GM12873 (cell line): ENCODE data around the gene HSPA1L.

Experiments used
- TF ChIP-seq, protein P1 (sequence below): IDR thresholded peaks from 2 replicates; pipeline ENCODE4 v1.5.1; 2012; ENCODE audit warnings: low read depth, mild to moderate bottlenecking, moderate library complexity, low read length, control low read depth; ENCODE audit not compliant: insufficient read depth; ENCODE audit errors: missing control alignments

HSPA1L gene

DNA sequence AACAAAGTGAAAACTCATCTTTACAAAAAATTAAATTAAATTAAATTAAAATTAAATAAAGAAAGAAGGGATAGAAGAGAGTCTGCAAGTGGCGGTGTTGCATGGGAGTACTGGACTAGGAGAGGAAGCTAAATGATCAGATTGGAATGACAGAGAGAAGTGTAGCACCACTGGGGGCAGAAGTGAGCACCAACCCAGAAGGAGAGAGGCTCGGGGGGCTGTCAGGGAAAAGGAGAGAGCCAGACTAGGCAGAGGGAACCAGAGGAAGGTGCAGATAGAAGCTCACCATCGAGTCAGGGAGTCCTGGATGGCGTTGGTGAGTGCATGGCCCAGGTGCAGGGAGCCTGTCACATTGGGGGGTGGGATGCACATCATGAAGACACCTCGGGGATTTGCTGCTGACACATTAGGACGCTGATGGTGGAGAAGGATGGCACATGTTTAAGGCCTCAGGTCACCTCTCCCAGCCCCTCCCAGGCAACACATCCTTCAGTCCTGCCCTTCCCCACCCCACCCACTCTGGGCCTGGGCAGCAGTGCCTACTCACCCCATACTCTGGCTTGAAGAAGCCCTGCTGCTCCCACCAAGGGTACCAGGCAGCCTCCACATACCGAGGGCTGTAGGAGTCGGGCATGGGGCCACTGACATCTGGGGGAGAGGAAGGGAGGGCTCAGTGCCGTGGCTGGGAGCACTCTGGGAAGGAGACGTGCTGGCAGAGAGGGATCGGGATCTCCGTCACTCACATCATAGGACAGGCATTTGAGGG is 23.6 kb downstream of the HSPA1L start:
- TF ChIP-seq, protein P1, sequence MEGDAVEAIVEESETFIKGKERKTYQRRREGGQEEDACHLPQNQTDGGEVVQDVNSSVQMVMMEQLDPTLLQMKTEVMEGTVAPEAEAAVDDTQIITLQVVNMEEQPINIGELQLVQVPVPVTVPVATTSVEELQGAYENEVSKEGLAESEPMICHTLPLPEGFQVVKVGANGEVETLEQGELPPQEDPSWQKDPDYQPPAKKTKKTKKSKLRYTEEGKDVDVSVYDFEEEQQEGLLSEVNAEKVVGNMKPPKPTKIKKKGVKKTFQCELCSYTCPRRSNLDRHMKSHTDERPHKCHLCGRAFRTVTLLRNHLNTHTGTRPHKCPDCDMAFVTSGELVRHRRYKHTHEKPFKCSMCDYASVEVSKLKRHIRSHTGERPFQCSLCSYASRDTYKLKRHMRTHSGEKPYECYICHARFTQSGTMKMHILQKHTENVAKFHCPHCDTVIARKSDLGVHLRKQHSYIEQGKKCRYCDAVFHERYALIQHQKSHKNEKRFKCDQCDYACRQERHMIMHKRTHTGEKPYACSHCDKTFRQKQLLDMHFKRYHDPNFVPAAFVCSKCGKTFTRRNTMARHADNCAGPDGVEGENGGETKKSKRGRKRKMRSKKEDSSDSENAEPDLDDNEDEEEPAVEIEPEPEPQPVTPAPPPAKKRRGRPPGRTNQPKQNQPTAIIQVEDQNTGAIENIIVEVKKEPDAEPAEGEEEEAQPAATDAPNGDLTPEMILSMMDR, result peak; percentile 81

DNA sequence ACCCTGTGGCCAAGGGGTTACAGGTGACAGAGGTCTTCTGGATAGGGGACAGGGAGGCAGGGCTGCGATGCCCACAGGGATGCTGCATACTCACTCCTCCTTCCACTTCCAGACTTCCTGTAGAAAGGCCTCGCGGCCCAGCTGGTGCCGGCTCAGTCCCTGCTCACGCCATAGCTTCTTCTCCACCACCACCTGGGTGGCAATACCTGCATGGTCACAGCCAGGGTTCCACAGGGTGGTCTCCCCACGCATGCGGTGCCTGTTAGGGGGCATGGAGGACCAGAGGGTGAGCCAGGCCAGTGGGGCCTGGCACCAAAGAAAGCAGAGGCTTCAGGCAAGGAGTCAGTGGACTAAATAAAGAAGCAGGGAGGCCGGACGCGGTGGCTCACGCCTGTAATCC is 29.6 kb downstream of the HSPA1L start:
- TF ChIP-seq, protein P1, result no peak

DNA sequence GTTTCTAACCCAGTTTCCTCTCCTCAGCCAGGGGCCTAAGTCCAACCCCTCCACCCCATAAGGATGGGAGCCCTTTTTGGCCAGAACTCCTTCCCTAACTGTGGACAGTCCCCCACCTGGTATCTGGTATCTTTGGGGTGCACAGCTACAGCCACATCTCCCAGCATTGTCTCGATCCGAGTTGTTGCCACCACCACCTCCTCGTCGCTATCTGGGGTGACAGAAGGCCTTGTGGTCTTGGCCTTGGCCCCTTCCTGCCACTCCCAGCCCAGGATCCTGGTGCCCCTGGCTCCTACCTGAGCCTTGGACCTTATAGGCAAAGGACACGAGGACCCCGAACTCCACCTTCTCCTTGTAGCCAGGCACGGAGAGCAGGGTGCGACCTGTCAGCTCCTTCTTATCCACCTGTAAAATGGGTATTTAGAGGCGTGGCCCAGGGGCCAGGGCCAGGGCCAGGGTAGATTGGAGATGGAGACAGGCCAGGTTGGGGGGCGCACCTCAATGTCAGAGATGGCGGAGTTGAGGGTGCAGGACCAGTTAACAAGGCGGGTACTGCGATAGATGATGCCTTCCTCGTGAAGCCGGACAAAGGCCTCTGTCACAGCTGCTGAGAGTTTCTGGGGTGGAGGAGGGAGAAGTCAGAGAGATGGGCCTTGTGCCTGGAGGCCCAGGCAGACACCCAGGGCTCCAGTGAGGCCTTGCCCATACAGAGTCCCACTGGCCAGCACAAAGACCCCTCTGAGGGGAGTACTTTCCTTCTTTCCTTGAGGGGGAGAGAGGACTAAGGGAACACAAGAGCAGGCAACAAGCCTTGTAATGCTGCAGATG is 30.8 kb downstream of the HSPA1L start:
- TF ChIP-seq, protein P1, result no peak

DNA sequence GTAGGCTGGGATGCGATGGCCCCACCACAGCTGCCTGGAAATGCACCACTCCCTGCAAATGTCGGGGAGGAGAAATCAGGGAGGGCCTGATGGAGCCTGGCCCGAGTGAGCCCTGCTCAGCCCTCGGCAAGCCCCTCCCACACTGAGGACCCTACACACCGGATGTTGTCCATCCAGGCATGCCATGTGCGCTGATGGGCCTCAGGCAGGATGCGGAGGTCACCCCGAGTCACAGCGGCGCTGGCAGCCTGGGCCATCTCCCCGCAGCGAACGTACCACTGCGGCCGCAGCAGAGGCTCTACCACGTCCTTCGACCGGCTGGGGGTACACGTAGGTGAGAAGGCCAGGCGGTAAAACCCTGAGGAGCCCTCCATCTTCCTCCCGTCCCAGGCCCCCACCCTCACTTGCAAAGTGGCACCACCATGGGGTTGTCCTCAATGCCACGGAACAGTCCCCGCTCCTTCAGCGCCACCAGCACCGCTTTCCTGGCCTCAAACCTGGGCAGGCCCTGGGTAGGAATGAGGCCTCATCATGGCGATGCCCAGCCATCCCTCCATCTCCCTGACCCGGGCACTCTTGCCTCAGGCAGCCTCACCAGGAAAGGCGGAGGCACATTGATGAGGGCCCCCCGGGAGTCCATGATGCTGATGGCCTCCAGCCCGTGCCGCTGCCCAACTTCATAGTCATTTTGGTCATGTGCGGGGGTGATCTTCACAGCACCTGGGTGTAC is 32.8 kb downstream of the HSPA1L start:
- TF ChIP-seq, protein P1, result no peak

DNA sequence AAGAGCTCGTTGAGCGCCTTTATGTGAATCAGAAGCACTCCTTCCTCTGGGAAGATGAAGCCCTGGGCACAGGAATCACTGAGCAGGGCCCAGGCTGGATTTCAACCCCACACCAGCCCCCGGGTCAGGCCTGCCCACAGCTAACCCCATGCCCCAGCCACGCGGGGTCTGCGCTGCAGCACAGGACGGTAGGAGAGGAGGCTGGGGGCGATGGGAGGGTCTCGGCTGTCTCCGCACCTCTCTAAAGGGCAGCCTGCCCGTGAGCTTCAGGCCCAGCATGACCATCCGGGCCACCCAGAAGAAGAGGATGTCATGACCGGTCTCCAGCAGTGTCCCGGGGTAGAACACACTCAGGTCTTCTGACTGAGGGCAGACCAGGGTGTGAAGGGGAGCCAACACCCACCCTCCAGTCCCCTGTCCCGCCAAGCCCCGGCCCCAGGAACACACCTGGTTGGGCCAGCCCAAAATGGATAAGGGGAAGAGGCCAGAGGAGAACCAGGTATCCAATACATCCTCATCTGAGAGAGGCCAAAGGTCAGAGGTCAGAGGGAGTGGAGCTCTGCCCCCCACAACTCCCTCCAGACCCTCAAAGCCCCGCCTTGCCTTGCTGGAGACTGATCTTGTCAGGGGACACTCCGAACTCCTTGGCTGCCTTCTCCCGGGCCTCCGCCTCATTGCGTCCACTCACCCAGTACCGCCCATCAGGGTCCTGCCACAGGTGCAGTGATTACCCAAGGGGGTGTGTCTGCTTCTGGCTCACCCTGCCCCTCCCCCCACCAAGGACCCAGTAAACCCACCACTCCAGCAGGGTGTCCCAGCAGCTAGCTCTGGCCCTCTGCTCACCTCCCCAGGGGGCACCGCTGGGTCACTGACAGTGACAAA is 33.6 kb downstream of the HSPA1L start:
- TF ChIP-seq, protein P1, result no peak

DNA sequence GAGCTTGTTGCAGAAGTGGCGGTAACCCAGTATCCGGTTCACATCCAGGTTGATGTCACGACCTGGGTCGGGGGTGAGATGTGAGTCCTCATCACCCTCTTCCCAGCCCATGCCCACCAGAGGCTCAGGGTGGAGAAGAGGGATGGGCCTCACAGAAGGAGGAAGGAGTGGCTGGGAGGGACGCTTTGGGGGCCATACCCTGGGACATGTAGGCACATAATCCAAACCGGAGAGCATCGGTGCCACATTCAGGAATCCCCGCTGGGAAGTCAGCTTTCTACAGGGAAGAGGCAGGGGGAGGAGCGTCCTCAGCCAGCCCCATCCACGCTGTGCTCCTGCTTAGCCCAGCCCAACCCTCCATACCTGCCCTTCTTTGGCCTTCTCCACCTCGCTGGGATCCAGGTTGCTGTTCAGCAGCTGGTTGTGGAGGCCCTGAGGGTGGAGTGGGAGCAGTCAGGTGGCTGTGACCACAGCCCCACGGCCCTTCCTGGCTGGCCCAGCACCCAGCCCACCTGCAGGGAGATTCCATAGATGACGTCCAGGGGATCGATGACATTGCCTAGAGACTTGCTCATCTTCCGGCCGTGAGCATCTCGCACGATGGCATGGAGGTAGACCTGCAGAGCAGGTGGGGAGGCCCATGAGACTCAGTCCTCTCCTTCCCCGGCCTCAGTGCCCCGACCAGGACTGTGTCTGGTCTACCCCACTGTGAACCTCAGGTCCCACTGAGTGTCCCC is 34.4 kb downstream of the HSPA1L start:
- TF ChIP-seq, protein P1, result no peak
